Motor neuron (in vitro differentiated cells): ENCODE data around the gene TDRD1. TPM values are rescaled to one million over a fixed set of nuclear protein-coding genes. Genes with fewer than 3 reads are reported as not detected.
A peak's percentile ranks its signal among the peaks of the same experiment; 100 is the strongest.

Source experiments
- ATAC-seq, 8 experiments: fragments of 200-7000 bp; cut with Tn5 transposase; replicated peaks in 6 of 8; 2 replicates each; pipeline ENCODE4 v1.8.0; 2021; ENCODE audit warnings: mild to moderate bottlenecking in 8 of 8, moderate library complexity in 8 of 8
- H3K27ac ChIP-seq, 2 donors: fragments of 250-450 bp; sonication (Bioruptor Pico); 2 replicates each; pipeline ENCODE4 v1.9.0; 2021; ENCODE audit warnings: antibody characterized with exemption in 2 of 2, mild to moderate bottlenecking in 2 of 2, moderate library complexity in 1 of 2
- H3K4me1 ChIP-seq, 2 donors: fragments of 250-450 bp; sonication (Bioruptor Pico); replicated peaks in 1 of 2; 2 replicates each; pipeline ENCODE4 v1.6.1; 2021; ENCODE audit warnings: antibody characterized with exemption in 2 of 2, mild to moderate bottlenecking in 2 of 2, moderate library complexity in 1 of 2
- H3K4me3 ChIP-seq, 5 donors: fragments of 250-450 bp; sonication (Bioruptor Pico); 2 replicates each; pipeline ENCODE4 v1.9.0; 2021; ENCODE audit warnings: antibody characterized with exemption in 5 of 5, mild to moderate bottlenecking in 5 of 5, moderate library complexity in 4 of 5
- WGBS, 10 experiments: fragments of 450-650 bp; shearing (Covaris generic); methylation state at CpG; one replicate each; pipeline ENCODE4 v1.0.0; 2022; 5-methylcytosine and 5-hydroxymethylcytosine counted together
- in situ Hi-C, 9 experiments: fragments of 400-800 bp; cut with MboI; loops; one replicate each; pipeline ENCODE4 v1.15.0; 2021; ENCODE audit warnings: low sequenced_read_pairs in 9 of 9, low pct_unique_long_range_greater_than_20kb in 2 of 9; ENCODE audit not compliant: unreplicated experiment in 9 of 9
- total RNA-seq, 8 experiments: library from RNA; unstranded; fragments of 300-600 nt; gene quantifications; 2 replicates each; pipeline versions ENCODE4 v1.2.3 to v1.2.4, GENCODE V29; 2022

TDRD1 gene
- total RNA-seq, 8 experiments from 2014 or later, result under 0.01 to 0.18 (median 0.11) TPM; not detected in 2

DNA sequence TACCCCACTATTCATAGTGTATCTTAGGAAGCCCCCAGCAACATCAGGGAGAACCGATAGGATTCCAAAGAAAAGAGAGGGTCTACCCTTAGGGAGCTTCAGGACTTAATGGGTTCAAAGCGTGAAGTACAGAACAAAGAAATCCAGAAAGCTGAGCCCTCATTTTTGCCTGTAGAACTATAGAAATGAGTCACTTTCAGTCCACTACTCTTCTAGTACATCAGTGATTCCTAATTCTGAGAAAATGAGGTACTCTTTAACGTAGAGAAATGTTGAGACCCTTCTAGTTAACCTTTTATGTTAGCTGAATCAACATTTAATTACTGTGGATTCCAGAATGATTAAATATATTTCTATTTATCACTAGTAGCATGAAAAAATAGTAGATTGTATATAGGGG is 1.8 kb downstream of the TDRD1 start:
- no peaks in the 10 kb centered on the region for H3K4me1 ChIP-seq
- ATAC-seq, result no peak
- in situ Hi-C loops, result no loop called here

DNA sequence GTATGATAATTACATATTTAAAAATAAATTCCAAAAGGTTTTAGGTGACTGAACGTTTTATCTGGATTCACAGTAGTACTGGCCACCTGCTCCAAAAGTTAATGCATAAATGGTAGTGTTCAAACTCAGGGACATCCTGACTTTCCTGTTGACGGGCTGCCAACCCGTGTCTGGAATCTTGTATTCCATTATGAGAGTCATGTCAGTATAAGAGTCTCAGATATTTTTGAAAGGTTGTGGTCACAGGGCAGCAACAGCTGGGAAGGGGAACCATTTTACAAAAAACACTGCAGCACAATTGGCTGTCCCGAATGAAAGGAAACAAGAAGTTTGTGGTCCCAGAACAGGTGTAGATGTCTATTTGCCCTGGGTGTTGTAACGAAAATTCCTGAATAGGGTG is 2.8 kb downstream of the TDRD1 start:
- no peak overlapping the region for H3K4me3 ChIP-seq
- WGBS, 10 experiments, result 8 to 83% (median 68%) methylated on average over 1 to 5 of the region's 5 CpGs
- H3K27ac ChIP-seq, result no peak overlapping the region
- in situ Hi-C loops, result no loop called here
- no peaks in the 10 kb centered on the region for H3K4me1 ChIP-seq
- peak in 1 of 8 experiments; percentile 53 for ATAC-seq

More for the DNA sequence above, 1.8 kb downstream of the TDRD1 start:
- H3K27ac ChIP-seq, result no peak overlapping the region
- no peak overlapping the region for H3K4me3 ChIP-seq
- WGBS, 10 experiments, result 20 to 100% (median 85%) methylated on average over 1 to 3 of the region's 3 CpGs

GRCh38 chr10:114183563-114183962 is 4.4 kb downstream of the TDRD1 start:
- in situ Hi-C loops, result no loop called here
- H3K4me1 ChIP-seq, result no peaks in the 10 kb centered on the region
- 49 to 100% (median 88%) methylated on average over 1 to 9 of the region's 9 CpGs for WGBS, 10 experiments
- no peak for ATAC-seq
- H3K27ac ChIP-seq, result no peak overlapping the region
- H3K4me3 ChIP-seq, result no peak overlapping the region

DNA sequence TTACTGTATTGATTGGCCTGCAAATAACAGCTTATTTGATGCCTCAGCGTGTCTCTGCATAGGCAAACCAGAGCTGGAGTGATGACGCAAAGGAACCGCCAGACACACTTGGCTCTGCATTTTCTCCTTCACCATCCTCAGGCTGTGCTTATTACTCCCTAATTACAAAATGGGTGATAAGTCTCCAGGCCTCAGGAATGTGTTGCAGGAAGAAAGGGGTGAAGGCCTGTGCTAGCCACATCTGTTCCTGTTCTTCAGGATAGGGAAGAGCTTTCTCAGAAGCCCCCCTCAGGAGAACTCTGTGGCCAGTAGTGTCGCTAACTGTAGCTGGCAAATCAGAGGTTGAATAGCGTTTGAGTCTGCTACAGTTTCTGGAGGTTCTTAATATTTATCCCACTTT is 5.1 kb downstream of the TDRD1 start:
- WGBS, 10 experiments, result 65 to 100% (median 80%) methylated on average over 1 to 5 of the region's 5 CpGs; no CpG with 5 or more reads in 1 of the 10 experiments
- ATAC-seq, result no peak
- Histone ChIP-seq H3K4me1 (no peaks in the 10 kb centered on the region), H3K4me3 (no peak overlapping the region), H3K27ac (no peak overlapping the region)
- in situ Hi-C loops, result no loop called here

GRCh38 chr10:114188001-114188400 is 8.8 kb downstream of the TDRD1 start:
- WGBS, 10 experiments, result 63 to 100% (median 83%) methylated on average over 1 to 3 of the region's 3 CpGs; no CpG with 5 or more reads in 1 of the 10 experiments
- ATAC-seq, result no peak

GRCh38 chr10:114188900-114189299 is 9.7 kb downstream of the TDRD1 start:
- WGBS, 10 experiments, result 80 to 100% (median 93%) methylated on average over 1 to 3 of the region's 3 CpGs; no CpG with 5 or more reads in 1 of the 10 experiments
- no peak overlapping the region for H3K4me3 ChIP-seq
- in situ Hi-C loops, result no loop called here
- H3K27ac ChIP-seq, result no peak overlapping the region
- H3K4me1 ChIP-seq, result no peaks in the 10 kb centered on the region
- ATAC-seq, result no peak

More at GRCh38 chr10:114188001-114188400, 8.8 kb downstream of the TDRD1 start:
- in situ Hi-C loops, result no loop called here
- H3K27ac ChIP-seq, result no peak overlapping the region
- no peaks in the 10 kb centered on the region for H3K4me1 ChIP-seq
- no peak overlapping the region for H3K4me3 ChIP-seq

- WGBS, 10 experiments, result 68 to 93% (median 85%) methylated on average over 3 to 8 of the region's 8 CpGs; no CpG with 5 or more reads in 1 of the 10 experiments
- in situ Hi-C loops, result no loop called here
- no peak for ATAC-seq
- no peak overlapping the region for H3K4me3 ChIP-seq
- no peaks in the 10 kb centered on the region for H3K4me1 ChIP-seq
- no peak overlapping the region for H3K27ac ChIP-seq
These were observed 10.5 kb downstream of the TDRD1 start for GRCh38 chr10:114189700-114190099.

DNA sequence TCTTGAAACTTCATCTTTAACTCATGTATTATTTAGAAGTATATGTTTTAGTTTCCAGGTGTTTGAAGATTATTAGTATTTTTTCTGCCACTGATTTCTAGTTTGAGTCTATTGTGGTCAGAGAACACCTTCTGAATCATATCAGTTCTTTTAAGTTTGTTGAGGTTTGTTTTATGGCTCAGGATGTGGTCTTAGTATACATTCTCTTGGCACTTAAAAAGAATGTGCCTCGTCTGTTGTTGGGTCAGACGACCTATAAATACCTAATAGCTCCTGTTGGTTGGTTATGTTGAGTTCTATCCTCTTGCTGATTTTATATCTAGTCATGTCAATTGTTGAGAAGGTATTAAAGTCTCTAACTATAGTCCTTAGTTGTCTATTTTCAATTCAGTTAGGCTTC is 15.9 kb downstream of the TDRD1 start:
- in situ Hi-C loops, result no loop called here
- no peak overlapping the region for H3K4me3 ChIP-seq
- H3K4me1 ChIP-seq, result no peaks in the 10 kb centered on the region
- 0 to 86% (median 77%) methylated on average over 1 to 2 of the region's 2 CpGs; no CpG with 5 or more reads in 3 of the 10 experiments for WGBS, 10 experiments
- ATAC-seq, result no peak
- H3K27ac ChIP-seq, result no peak overlapping the region

DNA sequence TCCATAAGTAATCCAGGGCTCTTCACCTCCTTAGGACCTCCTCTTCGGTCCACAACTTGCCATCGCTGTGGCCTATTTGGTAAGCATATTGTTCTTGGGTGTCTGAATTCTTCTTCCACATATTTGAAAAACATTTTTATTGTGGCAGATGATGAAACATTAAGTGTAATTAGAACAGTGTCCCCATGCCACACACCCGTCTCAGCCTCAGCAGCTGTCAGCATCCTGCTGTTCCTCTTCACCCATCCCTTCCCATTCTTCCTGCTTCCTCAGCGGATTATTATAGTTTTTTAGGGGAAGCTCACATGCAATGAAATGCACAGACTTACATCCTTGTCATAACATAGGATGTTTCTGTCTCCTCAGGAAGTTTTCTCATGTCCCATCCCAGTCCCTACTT is 20.1 kb downstream of the TDRD1 start:
- H3K27ac ChIP-seq, result no peak overlapping the region
- no peak overlapping the region for H3K4me3 ChIP-seq
- H3K4me1 ChIP-seq, result no peaks in the 10 kb centered on the region
- in situ Hi-C loops, result no loop called here
- WGBS, 10 experiments, result 40 to 100% (median 90%) methylated on average over 1 to 4 of the region's 4 CpGs; no CpG with 5 or more reads in 4 of the 10 experiments
- no peak for ATAC-seq

- Histone ChIP-seq H3K27ac (no peak overlapping the region), H3K4me3 (no peak overlapping the region), H3K4me1 (no peaks in the 10 kb centered on the region)
- ATAC-seq, result peak in 1 of 8 experiments; percentile 82
- in situ Hi-C loops, result no loop called here
- WGBS, 10 experiments, result 26 to 80% (median 75%) methylated on average over 1 to 3 of the region's 3 CpGs; no CpG with 5 or more reads in 2 of the 10 experiments
These were observed 23.7 kb downstream of the TDRD1 start for GRCh38 chr10:114202812-114203211.

DNA sequence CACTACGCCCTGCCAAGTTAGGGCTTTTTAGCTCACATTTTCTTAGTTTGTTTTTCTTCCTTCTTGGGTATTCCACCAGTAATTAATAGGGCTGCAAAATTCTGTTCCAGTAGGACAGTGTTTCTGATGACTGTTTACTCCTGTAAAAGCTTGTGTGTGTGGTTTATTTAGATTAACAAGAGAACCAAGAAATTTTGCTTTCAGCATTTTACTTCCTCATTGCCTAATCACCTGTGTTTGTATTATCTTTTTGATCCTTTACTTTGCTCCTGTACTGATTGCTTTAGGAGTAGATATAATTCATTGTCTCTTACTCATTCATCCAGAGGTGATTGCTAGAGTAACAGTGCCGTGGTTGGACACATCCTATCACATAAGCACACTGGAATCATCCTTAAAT is 27.7 kb downstream of the TDRD1 start:
- H3K4me3 ChIP-seq, result no peak overlapping the region
- 40 to 100% (median 68%) methylated on average over 1 to 2 of the region's 2 CpGs for WGBS, 10 experiments
- in situ Hi-C loops, result no loop called here
- ATAC-seq, result no peak
- H3K27ac ChIP-seq, result no peak overlapping the region
- no peaks in the 10 kb centered on the region for H3K4me1 ChIP-seq

GRCh38 chr10:114207349-114207748 is 28.2 kb downstream of the TDRD1 start:
- no peaks in the 10 kb centered on the region for H3K4me1 ChIP-seq
- in situ Hi-C loops, result no loop called here
- WGBS, 10 experiments, result 25 to 100% (median 100%) methylated on average over 1 of the region's 1 CpG; no CpG with 5 or more reads in 6 of the 10 experiments
- H3K27ac ChIP-seq, result no peak overlapping the region
- no peak overlapping the region for H3K4me3 ChIP-seq
- ATAC-seq, result no peak

- no peaks in the 10 kb centered on the region for H3K4me1 ChIP-seq
- H3K27ac ChIP-seq, result no peak overlapping the region
- in situ Hi-C loops, result no loop called here
- H3K4me3 ChIP-seq, result no peak overlapping the region
- WGBS, 10 experiments, result 40 to 79% (median 60%) methylated on average over 1 to 2 of the region's 2 CpGs; no CpG with 5 or more reads in 5 of the 10 experiments
- peak in 5 of 8 experiments; percentile 76 to 83 (median 77) for ATAC-seq
These were observed 29.2 kb downstream of the TDRD1 start for GRCh38 chr10:114208351-114208750.

DNA sequence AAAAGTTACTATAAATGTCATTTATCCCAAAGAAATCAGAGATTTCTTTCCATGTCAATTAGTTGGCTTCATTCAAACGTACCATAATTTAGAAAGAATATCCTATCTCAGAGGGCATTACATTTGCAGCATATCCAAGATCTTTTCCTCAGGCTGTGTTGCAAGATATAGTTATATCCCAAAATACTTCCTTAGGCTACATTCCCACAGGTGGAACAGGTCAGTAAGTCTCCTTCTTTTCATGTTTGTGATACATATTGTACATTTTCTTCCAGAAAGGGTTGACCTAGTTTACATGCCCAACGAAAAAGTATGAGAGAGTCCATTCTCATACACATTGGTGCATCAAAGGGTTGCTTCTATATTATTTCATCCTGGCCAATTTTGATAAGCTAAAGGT is 33.0 kb downstream of the TDRD1 start:
- 6 to 90% (median 67%) methylated on average over 1 to 2 of the region's 2 CpGs; no CpG with 5 or more reads in 1 of the 10 experiments for WGBS, 10 experiments
- no peak for ATAC-seq
- Histone ChIP-seq H3K4me3 (no peak overlapping the region), H3K27ac (no peak overlapping the region), H3K4me1 (no peaks in the 10 kb centered on the region)
- in situ Hi-C loops, result no loop called here
